HG03045 (cell line): ENCODE results near the gene SORCS2.

Source experiments
- ATAC-seq: cut with Tn5 transposase; IDR thresholded peaks from one replicate; pipeline ENCODE4 v1.9.1; 2021; ENCODE audit warnings: mild to moderate bottlenecking, moderate library complexity; ENCODE audit not compliant: unreplicated experiment

SORCS2 gene

DNA sequence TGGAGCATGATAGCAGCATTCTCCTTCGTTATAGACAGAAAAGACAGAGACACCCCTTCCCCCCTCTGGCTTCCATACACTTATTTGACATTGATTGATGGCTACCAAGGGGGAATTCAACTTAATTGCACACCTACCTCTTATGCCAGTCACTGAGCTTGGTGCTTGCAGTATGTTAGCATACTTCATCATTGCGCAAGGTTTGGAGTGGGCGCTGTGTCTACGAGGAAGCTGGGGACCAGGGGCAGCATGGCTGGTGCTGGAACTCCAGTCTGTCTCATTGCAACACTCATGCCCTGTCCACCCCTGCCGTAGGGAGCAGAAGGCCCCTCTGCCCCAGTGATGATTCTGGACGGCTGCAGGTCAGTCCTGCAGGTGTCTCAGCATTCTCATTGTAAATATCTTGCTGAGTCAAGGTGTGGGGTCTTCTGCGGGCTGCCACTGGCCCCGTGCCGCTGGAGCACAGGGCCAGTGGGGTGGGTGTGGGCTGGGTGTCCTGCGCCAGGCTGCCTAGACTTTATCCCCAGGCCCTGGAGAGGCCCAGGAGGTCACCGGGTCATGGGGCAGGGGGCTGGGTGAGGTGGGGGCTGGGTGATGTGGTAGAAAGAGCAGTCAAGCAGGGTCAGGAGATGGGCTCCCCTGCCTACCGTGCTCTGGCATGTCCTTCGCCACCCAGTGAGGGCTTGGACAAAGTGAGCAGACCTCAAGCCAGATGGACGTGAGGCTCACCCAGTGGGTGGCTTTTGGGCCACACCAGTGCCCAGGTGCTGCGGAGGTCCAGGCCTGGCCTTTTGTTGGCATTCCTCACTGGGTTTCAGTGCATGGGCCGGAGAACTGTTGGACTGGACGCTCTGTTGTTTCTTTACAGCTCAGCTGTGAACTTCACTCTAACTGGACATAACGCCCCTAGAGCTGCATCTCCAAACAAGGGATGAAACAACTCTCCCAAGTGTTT, 156.9 kb downstream of the SORCS2 start:
- no peak for ATAC-seq

DNA sequence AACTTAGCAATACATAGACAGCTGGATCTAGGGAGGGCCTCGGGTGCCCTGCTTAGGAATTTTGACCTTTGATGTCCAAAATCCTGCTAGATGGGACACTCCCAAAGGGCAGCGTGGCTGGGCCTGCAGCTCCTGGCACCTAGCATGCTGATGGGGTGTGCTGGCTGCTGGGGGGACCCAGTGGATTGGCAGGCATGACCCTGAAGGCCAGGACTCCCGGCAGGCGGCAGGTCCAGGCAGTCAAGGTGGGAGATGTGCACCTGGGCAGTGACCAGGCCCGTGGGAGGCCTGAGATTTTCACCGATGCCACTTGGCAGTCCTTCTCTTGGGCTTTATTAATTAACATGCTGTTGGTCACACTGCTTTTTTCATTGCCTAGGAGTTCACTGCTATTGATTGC, 158.1 kb downstream of the SORCS2 start:
- no peak for ATAC-seq

GRCh38 chr4:7351014-7351413, 158.7 kb downstream of the SORCS2 start:
- ATAC-seq, result no peak

DNA sequence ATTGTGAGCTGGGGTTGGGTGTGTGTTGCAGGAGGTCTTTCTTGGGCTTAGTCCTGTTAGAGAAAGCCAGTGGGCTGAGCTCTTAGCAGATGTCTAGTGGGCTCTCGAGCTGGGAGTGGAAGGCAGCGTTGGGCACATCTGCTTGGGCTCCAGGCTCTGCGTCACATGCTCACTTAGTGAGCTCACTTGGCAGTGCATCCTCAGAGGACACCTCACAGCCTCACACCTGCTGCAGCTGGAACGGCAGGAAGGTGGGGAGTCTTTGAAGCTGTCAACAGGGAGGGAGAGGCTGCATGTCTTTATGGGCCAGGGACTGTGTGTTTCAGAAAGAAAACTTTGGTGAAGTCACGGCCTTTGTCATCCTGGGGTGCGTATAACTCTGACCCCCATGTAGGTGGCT, 160.1 kb downstream of the SORCS2 start:
- ATAC-seq, result no peak

DNA sequence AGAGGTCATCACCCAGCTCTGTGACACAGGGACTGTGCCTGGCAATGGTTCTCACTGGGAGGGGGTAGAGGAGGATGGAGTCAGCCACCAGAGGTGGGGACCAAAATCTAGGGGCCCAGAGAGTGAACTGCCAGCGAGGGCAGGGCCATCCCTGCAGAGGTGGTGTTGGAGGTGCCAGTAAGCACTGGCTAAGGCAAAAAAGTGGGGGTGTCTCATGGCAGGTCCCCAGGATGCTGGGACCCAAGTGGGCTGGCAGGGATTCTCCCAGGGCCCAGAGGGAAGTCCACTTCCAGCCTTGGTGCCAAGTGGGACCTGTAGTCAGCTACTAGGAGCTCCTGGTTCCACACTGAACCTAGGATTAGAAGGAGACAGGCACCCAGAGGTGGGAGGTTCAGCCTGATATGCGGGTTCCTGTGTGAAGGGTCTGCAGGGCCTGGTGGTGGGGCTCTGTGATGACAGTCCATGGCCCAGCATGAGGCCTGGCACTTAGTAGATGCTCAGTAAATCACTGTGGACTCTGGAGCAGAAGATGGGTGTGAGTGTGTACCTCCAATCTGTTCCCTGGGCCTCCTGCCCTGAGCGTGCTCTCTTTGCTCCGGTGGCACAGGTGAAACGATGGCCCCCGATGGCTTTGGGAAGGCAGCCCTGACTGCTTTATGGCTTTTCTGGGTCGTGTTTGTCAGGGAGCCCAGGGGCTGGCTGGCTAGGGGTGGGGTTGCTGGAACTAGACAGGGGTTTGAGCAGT, 160.9 kb downstream of the SORCS2 start:
- no peak for ATAC-seq

DNA sequence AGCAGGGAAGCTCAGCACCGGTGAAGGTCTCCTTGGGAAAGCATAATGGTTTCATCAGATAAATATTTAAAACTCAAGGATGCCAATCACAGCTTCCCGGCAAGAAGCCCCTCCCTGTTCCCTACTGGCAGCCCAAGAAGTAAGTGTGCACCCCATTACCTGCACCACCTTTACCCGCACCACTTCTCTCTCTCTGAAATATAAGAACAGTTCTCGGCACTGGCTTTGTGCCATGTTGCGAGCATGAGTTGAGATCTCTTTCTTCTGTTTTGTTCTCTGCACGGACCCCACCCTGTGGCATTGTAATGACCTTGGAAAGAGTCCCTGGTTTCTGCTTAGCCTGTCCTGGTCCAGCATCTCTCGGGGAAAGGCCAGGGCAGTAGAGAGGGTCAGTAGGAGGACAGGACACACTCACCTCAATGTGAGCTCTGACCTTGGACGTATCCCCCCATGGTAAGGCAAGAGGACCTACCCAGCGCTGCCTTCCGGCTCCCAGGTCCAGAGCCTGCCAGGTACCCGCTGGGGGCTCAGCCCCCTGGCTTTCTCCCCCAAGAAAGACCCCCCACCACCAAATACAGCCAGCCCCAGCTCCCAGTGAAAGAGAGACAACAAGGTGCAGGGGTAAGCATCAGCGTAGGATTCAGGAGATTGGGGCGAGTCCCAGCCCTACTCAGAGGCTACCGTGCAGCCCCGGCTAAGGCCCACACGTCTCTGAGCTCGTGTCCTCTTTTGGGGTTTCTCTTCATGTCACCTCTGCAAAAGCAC, 161.7 kb downstream of the SORCS2 start:
- no peak for ATAC-seq

DNA sequence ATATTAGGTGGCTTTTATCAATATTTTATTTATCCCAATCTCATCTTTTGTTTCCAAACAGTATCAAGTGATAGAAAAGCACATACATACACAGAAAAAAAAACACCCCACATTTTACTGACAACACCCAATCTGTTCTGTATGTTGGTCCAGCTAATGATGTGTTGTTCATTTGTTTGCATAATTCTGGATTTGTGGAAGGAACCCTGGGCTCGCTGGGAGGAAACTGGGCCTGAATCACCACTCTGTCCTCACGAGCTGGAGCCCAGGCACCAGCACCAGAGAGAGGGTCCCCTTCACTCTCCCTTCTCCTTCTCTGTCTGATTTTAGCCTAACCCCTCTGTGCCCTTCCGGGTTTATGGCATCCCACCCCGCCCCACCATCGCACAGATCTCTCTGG, 162.6 kb downstream of the SORCS2 start:
- ATAC-seq, result no peak

DNA sequence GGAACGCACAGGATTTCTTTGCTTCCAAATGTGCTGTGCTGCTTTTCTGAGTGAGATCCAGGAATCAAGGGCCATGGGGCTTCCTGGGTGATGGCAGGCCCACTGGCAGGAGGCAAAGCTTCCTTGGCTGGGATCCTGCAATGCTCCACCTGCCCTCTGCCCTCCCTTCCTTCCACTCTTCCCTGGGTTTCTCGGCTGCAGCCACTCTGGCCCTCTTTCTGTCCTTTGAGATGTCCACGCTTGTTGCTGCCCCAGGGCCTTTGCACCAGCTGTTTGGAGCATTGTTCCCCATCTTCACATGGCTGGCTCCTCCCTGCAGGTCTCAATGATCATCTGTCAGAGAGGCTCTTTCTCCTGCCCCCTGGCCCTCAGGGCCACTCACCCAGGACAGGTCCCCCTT, 163.5 kb downstream of the SORCS2 start:
- ATAC-seq, result no peak

DNA sequence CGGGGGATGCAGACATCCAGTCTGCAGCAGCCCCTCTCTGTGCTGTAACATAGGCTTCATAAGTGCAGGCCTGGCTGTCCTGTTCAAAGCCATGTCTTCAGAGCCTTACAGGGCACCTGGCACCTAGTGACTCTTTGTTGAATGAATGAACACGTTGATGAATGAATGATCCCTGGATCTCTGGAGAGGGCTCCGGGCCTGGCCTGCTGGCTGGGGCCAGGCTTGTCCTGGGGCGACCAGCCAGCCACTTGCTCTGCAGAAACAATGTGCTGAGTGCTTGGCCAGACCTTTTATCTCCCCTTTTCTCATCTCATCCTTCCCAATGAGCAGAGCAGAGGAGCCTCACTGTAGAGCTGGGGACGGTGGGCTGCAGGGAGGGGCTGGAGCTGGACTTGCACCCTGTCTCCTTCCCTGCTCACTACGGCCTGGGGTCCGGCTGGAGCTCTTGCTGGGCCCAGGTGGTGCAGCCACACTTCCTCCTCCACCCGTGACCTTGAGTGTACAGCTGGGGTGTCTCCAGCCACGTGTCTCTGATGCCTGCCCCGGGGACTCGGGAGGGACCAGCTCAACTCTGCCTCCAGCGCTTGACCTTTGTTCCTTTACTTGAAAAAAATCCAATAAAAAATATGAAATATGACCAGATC, 164.5 kb downstream of the SORCS2 start:
- no peak for ATAC-seq

- ATAC-seq, result no peak
Observed at GRCh38 chr4:7357323-7357722, 165.0 kb downstream of the SORCS2 start.

DNA sequence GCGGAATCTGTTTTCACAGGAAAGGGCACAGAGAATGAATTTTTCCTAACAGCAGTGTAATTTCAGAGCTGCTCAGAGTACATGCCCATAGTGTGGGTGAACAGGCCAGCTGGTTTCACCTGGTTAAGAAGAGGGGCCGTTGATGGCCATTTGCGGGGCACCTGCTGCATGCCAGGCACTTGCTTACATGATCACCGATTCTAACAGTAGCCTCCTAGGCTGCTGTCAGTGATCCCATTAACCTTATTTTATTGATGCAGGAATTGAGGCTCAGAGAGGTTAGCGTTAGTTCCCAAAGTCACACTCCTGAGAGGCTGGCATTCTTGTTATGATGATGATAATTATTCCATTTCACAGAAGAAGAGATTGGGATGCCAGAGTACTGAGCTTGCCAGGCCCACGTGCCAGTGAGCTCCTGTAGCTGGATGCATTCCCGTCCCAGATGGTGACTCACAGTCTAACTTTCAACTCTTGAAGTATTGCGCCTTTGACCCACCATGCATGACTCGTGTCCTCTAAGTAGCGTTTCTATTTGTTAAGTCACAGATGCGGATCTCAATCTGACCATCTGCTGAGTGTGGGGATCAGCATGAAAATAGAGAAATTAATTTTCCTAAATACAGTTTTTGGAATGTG, 165.9 kb downstream of the SORCS2 start:
- ATAC-seq, result no peak

- no peak for ATAC-seq
Observed at GRCh38 chr4:7359400-7360062, 167.2 kb downstream of the SORCS2 start.

- ATAC-seq, result no peak
Observed at GRCh38 chr4:7360806-7361205, 168.5 kb downstream of the SORCS2 start.

DNA sequence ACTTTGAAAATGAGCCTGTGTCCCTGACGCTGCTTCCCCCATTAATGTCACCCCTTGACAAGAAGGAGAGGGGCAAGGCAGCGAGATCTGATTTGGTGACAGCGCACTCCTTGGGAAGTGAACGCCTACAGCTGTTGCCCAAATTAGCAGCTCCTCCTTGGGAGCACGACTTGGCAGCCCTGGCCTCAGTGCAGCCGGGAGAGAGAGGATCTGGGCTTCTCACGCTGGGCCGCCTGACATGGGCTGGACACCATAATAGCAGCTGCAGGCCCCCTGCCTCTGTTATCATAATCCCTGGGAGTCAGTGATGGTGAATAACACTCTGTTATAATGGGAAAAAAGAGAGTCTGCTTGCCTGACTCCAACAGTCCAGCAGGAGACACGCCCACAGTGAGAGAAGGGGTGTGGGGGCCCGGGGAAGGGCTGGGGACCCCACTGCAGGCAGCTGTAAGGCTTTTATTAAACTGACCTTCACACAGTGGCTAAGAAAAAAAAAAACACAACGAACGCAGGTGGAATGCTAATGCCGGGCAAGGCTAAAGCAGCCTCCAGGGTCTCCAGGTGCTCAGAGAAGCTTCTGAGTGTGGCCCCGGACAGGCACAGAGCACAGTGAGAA, 169.1 kb downstream of the SORCS2 start:
- no peak for ATAC-seq

- no peak for ATAC-seq
Observed at GRCh38 chr4:7362341-7362740, 170.0 kb downstream of the SORCS2 start.

- no peak for ATAC-seq
Observed at GRCh38 chr4:7362862-7363430, 170.6 kb downstream of the SORCS2 start.

DNA sequence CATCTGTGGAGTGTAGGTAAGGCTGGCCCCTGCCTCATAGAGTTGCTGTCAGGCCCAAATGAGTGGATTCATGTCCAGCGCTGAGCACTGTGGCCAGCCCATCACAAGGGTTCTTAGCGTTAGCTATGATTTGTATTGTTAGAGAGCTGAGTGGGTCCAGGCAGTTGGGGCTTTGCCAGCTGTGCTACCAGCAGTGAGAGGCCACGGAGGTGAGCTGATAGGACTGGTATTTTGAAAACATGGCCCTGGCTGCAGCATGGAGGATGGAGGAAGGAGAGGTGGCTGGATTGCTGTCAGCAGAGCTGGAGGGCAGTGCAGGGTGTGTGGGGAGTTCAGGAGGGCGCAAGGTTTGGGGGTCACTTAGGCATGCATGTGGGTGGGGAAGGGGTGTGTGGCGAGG, 172.6 kb downstream of the SORCS2 start:
- ATAC-seq, result no peak

DNA sequence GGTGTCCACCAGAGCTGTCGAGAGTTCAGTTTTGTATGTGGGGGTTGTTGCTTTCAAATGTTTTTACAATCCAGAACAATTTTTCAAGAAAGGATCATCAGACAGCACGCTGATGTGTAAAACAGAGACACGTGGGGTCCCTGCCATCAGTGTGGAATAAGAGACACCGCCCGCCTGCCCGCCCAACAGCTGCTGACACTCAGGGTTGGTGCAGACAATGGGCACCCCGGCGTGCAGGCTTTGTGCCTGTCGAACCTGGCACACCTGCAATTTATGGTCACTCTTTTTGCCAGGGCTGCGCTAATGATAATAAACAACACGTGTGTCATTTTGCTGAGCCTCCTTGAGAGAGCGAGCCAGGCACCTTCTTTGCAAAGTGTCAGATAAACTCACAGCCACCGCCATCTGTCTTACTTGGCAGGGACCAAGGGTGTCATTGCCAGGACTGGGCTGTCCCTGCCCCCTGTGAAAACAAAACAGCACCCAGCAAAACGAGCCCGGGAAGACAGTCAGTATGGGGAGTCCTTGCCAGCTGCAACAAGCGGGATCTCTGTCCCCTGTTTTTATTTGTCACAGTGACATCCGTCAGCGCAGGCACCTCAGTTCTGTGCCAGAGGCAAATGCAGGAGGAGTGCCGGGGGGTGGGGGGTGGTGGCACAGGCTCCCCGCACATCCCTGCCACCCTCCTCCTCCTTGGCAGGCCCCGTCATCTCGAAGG, 173.3 kb downstream of the SORCS2 start:
- no peak for ATAC-seq
